ENCODE measurements around the gene SLC49A4.
A peak's percentile ranks its signal among the peaks of the same experiment; 100 is the strongest.

SLC49A4 gene

DNA sequence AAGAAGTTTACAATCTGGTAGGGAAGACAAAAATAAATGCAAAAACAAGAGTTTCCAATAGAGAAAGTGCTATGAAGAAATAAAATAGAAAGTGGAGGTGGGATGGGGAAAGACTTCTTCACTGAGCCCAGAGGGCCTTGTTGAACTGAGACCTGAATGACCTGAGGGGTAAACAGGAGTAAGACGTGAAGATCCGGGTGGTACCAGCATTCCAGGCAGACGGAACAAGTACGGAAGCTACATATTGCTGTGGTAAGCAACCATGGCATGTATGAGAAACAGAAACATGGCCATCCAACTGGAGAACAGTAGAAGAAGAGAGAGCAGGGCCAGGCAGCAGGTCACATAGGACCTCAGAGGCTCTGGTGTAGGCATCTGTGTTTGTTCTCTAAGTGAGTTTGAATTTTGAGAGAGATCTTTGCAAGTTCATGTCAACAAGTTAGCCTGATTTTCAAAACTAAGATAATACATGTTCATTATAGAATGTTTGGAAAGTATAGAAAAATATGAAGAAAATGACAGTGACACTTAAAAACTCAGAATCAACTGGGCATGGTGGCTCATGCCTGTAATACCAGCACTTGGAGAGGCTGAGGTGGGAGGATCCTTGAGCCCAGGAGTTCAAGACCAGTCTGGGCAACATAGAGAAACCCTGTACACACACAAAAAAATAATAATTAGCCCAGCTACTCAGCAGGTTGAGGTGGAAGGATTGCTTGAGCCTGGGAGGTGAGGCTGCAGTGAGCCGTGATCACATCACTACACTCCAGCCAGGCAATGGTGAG, 64.3 kb downstream of the SLC49A4 start:
- DNase-seq (ENCODE audit: low read depth in 2 of 2): no peak

GRCh38 chr3:122862381-122862780, 67.5 kb downstream of the SLC49A4 start:
- DNase-seq (ENCODE audit: low read depth in 2 of 2): no peak

DNA sequence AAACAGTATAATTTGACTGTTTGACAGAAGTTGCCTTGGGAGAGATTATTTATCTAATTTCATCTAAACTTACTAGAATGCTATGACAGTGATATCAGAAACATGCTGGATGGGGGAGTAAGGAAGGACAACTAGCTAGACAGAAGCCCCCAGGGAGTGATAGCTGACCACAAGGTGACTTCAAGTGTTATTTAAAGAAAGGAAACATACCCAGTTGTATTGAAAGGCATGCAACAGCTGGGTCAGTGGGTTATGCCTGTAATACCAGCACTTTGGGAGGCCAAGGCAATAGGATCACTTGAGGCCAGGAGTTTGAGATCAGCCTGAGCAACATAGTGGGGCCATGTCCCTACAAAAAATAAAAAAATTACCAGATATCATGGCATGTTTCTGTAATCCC, 69.6 kb downstream of the SLC49A4 start:
- DNase-seq (ENCODE audit: low read depth in 2 of 2): no peak

DNA sequence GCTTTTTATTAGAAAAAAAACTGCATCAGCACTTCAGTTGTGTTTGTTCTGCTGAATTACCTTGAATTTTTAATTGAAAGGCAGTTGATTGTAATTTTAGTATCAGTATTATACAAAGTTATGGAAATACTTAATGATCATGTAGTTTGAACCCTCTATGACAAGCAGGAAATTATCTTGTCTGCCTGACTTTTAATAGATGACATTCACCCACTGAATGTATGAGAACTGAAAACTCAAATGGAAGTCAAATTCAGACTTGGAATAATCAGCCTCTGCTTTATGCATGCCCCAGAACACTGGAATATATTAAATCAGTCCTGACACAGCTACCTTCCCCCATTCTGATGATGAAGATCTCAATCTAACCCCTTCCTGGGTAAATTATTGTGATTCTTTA, 73.5 kb downstream of the SLC49A4 start:
- no peak for DNase-seq (ENCODE audit: low read depth in 2 of 2)

- no peak for DNase-seq (ENCODE audit: low read depth in 2 of 2)
Measured at GRCh38 chr3:122873741-122874515, 79.1 kb downstream of the SLC49A4 start.

- DNase-seq (ENCODE audit: low read depth in 2 of 2): no peak
Measured at GRCh38 chr3:122875547-122876127, 80.8 kb downstream of the SLC49A4 start.

DNA sequence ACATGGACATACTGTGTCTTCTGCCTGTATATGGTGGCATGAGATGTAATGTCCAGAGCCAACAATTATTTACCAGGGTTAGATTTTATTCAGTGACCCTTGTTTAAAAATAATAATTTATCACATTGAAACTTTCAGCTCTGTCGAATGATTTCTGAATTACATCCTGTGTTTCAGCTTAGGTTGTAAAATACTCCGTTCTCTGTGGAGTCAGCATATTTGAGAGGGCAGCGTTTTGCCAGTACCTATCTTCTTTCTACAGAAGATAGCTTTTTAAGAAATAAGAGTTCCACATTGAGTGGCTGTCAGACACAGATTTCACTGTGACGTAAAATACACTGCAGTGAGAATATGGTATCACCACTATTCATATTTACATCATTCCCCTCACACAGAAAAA, 85.3 kb downstream of the SLC49A4 start:
- no peak for DNase-seq (ENCODE audit: low read depth in 2 of 2)

- DNase-seq (ENCODE audit: low read depth in 2 of 2): no peak
Measured at GRCh38 chr3:122880624-122881023, 85.8 kb downstream of the SLC49A4 start.

GRCh38 chr3:122882361-122882947, 87.6 kb downstream of the SLC49A4 start:
- DNase-seq (ENCODE audit: low read depth in 2 of 2): no peak

DNA sequence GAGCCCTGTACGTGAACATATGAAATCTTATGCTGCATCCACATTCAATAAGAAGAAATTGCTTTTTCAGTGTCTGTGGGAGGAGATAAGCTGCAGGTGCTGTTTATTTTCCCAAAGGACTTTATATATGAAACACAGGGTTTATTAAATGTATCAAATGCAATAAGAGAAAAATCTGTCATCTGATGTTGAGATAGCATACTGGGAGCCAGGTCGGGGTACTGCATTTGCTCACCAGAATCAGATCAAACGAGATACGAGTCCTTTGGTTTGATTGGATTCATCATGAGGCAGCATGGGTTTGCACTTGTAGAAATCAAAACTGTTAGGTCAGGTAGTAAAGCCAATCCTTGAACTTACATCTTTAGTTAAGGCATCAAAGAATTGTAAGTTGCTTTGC, 91.4 kb downstream of the SLC49A4 start:
- DNase-seq (ENCODE audit: low read depth in 2 of 2): no peak

DNA sequence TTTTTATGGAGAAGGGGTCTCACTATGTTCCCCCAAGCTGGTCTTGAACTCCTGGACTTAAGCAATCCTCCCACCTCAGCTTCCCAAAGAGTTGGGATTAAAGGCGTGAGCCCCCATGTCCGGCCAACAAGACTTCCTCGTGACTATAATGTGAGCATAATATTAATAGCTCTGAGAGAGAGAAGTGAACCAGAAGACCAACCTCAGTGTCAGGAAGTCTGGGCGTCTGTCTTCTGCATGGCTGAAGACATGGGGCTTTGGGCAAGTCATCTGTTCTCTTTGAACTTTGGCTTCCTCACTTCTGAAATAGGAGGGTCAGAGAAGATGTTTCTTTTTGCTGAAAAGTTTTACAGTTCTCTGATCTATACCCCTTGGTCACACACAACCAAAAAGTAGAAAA, 92.1 kb downstream of the SLC49A4 start:
- no peak for DNase-seq (ENCODE audit: low read depth in 2 of 2)

- DNase-seq (ENCODE audit: low read depth in 2 of 2): peak; percentile 21 to 26
Measured at GRCh38 chr3:122890077-122890719, 95.3 kb downstream of the SLC49A4 start.

GRCh38 chr3:122890720-122891220, 95.9 kb downstream of the SLC49A4 start:
- no peak for DNase-seq (ENCODE audit: low read depth in 2 of 2)

DNA sequence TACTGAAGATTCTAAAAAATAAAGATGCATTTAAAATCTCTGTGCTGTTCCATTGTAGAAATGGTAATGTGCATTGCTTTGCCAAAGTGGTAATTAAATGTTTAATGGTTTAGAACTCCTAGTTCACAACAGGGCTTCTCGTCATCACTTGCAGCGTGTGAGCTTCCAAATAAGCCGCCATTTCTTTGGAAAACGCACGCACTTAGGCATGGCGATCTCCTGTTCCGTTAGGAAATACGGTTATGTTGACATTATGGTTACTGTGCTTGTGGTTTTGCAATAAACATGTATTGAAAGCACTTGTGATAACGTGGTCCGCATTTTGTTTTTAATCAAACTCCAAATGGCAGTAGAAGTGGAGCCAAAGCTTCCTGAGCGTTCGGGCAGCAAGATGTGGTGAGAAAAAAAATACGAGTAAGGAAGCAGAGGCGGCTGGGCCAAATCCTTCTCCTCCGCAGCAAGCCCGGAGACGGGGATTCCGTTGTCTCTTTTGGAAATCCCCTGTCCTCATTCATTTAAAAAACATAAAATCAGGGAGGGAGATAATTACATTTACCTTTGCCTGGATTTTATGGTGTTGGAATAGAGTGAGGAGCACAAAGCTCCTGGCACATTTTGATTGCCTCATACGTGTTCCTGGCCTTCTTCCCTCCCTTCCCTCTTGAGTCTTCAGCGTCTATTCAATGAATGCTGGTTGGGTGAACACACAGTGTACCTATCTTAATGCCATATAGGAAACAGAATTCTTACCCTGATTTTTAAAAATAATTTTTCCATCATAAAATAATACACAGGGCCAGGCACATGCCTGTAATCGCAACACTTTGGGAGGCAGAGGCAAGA, 97.5 kb downstream of the SLC49A4 start:
- no peak for DNase-seq (ENCODE audit: low read depth in 2 of 2)

- no peak for DNase-seq (ENCODE audit: low read depth in 2 of 2)
Measured at GRCh38 chr3:122893282-122893681, 98.4 kb downstream of the SLC49A4 start.

DNA sequence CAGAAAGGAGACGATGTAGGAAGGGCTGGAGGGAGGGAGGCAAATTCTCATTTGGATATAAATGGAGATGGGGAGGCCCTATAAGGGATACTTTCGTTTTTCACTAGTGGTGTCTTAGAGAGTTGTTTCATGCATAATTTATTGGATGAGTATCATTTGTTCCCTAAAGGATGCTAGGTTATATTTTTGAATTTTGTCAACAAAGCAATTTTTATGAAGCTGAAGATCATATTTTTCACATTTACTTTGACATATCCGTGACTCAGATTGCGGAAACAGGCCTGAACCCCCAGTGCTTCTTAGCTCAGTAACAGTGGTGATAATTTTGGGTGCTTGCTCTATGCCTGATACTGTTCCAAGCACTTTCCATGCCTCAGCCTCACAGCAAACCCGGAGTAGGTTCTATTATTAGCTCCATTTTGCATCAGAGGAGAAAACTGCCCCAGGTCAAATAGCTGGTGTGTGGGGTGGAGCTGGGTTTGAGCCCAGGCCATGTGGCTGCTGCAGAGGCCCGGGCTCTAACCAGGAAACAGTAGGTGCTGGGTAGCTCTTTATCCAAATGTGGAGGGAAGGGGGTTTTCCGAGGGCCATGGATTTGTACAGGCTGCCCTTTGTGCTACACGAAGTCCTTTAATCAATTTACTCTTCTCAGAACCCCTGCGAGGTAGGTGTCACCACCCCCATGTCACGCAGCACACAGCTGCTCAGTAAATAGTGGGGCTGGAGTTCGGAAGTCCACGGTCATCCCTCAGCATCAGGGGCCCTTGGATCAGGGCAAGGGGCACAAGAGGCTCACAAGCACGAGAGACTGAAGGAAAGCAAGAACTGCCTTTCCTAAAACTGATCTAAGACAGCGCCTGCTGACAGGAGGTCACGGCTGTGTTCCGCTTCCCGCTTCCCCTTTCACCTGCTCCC, 99.1 kb downstream of the SLC49A4 start:
- no peak for DNase-seq (ENCODE audit: low read depth in 2 of 2)

GRCh38 chr3:122898298-122898697, 103.4 kb downstream of the SLC49A4 start:
- no peak for DNase-seq (ENCODE audit: low read depth in 2 of 2)

GRCh38 chr3:122902326-122902725, 107.5 kb downstream of the SLC49A4 start:
- DNase-seq (ENCODE audit: low read depth in 2 of 2): no peak

DNA sequence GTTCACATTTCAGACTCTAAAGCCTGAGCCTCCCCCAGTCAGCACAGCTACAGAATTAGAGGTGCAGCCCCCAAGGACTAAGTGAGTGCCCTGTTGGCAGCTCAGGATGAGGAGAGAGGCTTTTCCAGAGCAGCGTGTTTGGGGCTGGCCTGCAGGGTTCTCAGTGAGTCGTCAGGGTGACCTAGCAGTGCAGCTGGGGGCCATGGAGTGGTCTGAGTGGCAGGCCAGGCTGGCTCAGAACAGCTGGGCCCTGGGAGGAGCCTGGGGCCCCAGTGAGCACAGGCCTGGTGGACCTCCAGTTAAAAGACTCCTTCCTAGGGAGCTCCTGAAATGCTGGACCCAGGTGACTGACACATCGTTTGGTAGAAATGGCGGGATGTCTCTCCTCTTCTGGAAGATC, 108.3 kb downstream of the SLC49A4 start:
- no peak for DNase-seq (ENCODE audit: low read depth in 2 of 2)

DNA sequence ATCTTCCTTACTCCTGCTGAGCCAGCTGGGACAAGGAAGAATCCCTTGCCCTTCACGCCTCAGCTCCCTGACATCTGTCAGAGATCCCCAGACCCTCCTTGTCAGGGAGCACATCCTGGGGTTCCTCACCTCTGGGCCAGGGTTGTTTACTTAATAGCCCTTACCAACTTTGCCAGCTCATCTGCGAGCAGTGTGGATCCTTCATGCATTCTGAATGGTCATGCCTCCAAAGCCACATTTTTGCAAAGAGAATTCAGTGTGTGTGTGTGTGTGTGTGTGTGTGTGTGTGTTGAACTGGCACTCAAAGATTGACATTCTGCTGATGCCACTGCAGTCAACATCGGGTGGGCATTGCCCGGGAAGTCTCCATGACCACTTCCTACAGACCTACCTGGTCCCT, 112.6 kb downstream of the SLC49A4 start:
- no peak for DNase-seq (ENCODE audit: low read depth in 2 of 2)
